ENCODE data around the gene RCVRN. TPM values are rescaled to one million over a fixed set of nuclear protein-coding genes. Genes with fewer than 3 reads are reported as not detected.

RCVRN gene
- total RNA-seq, 1 experiment from 2014 or later, result not detected

GRCh38 chr17:9929871-9930270, 24.8 kb upstream of the RCVRN start:
- Histone ChIP-seq H3K18ac (ENCODE audit: insufficient read length, low read depth, low read length) (no peak overlapping the region), H3K56ac (ENCODE audit: insufficient read length, low read depth, low read length) (no peak overlapping the region), H2BK12ac (ENCODE audit: insufficient read length, low read depth, low read length) (no peak overlapping the region), H3K9ac (ENCODE audit: extremely low read depth, insufficient read length, low read length) (no peak overlapping the region), H3K4me1 (ENCODE audit: insufficient read depth, low read length) (no peaks in the 10 kb centered on the region), H3K23ac (ENCODE audit: insufficient read length, low read depth, low read length) (no peak overlapping the region), H3K79me1 (ENCODE audit: insufficient read depth, low read depth, low read length, poor library complexity, severe bottlenecking) (no peaks in the 10 kb centered on the region), H2BK5ac (ENCODE audit: insufficient read length, low read length) (no peak overlapping the region), H2BK15ac (ENCODE audit: low read depth, low read length) (no peak overlapping the region), H2BK120ac (ENCODE audit: low read depth, low read length, poor library complexity, severe bottlenecking) (no peak overlapping the region), H4K20me1 (ENCODE audit: control insufficient read depth, insufficient read depth, insufficient read length) (no peaks in the 10 kb centered on the region), H4K5ac (ENCODE audit: insufficient read length, low read depth, low read length) (no peak overlapping the region), H3K79me2 (ENCODE audit: insufficient read depth, low read length) (no peaks in the 10 kb centered on the region), H3K27me3 (ENCODE audit: insufficient read depth, low read length) (no peaks in the 10 kb centered on the region), H2AK5ac (ENCODE audit: insufficient read length, low read length) (no peak overlapping the region), H3K4me2 (ENCODE audit: insufficient read depth, insufficient read length, low read length) (no peak overlapping the region), H4K8ac (replicated peaks; ENCODE audit: insufficient read length, low read depth, low read length) (no peak overlapping the region), H3K14ac (ENCODE audit: insufficient read depth, low read length) (no peak overlapping the region), H3T11ph (ENCODE audit: low read length) (no peak overlapping the region), H4K91ac (ENCODE audit: insufficient read length, low read depth, low read length) (no peak overlapping the region), H3K4ac (ENCODE audit: low read depth, low read length) (no peak overlapping the region), H3K9me3 (ENCODE audit: control insufficient read depth, low read depth, low read length) (no peaks in the 10 kb centered on the region), H2AFZ (ENCODE audit: low read length) (no peak overlapping the region), H3K23me2 (ENCODE audit: insufficient read length, low read depth, low read length, poor library complexity, severe bottlenecking) (no peaks in the 10 kb centered on the region), H3K27ac (ENCODE audit: insufficient read length, low read depth, low read length) (no peak overlapping the region), H2BK20ac (ENCODE audit: low read depth, low read length, poor library complexity, severe bottlenecking) (no peak overlapping the region)
- H3K27me3 Mint-ChIP-seq (ENCODE audit: low read depth), result peaks cover 2% of the 10 kb centered on the region; the same call in 1 of the 2 replicates
- H3K4me1 Mint-ChIP-seq, result peaks cover 11 to 19% of the 10 kb centered on the region in 2 experiments
- WGBS (ENCODE audit: extremely low coverage, insufficient read length, low lambda C conversion rate), result no CpG with 5 or more reads among the region's 8 CpGs
- no peak for DNase-seq
- no peaks in the 10 kb centered on the region for H3K9me3 Mint-ChIP-seq
- H3K4me3 Mint-ChIP-seq, result no peak overlapping the region
- H3K27ac Mint-ChIP-seq, result no peak overlapping the region
- no peak for TF ChIP-seq CTCF (conservative IDR thresholded peaks at IDR 0.05)
- H3K36me3 Mint-ChIP-seq (ENCODE audit: insufficient read depth in 1 of 3, low read depth in 3 of 3), result no peaks in the 10 kb centered on the region

All from H9 (cell line).